SIG-M5 treated with dmso at 0.1 percent for 504 hours (cell line): ENCODE measurements around the gene ITGB1BP2.
"Not testable (repeated sequence)": the region's sequence is repeated elsewhere in the genome, so short reads cannot be mapped to it uniquely, and the experiment has no call there.

ENCODE experiments used
- DNase-seq: peaks from one replicate; lab custom pipeline; 2025; ENCODE audit not compliant: unreplicated experiment; lab: John Stamatoyannopoulos, UW

Gene ITGB1BP2

DNA sequence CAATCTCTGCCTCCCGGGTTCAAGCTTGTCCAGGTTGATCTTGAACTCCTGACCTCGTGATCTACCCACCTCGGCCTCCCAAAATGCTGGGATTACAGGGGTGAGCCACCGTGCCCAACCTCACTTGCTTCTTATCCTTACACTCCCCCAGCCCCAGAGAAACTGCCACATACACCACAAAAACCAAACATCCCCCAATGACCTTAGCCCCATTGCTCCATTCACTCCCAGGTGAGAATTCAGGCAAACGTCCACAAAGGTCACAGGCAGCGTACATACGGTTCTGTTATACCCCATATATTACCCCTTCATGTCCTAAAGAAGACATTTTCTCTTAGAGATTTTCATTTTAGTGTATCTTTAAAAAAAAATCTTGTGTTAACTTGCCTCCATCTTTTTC, 1.1 kb upstream of the ITGB1BP2 start:
- DNase-seq, result not testable (repeated sequence)

DNA sequence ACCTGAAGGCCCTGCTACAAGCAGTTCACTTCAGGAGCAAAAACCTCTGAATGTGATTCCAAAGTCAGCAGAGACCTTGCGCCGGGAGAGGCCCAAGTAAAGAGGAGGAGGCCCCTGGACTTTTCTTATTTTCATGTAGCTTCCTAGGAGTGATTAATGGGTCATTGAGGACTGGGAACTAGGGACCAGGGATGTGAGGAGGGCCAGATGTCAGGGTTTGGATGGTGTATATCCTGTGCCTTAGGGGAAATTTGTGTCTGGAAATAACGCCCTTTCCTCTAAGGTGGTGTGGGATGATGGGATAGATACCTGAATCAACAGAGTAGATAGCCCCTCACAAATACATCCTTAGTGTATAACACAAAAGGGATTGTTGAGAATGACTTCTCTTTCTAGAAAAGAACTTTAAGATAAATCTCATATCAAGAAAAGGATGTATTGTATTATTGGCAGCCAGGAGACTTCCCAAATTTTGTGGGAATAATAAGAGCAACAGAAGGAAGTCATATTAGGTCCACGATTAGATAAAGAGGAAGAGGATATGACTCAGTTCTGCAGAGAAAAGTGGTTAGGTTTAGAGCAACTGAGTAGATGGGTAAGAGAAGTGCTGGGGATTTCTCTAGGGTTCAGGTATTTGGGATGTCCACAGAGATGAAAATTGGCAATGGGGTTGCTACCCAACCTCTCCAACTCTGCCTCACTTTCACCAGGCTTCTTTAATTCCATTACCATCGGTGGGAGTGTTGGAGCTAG, 1.1 kb downstream of the ITGB1BP2 start:
- DNase-seq, result no peak

DNA sequence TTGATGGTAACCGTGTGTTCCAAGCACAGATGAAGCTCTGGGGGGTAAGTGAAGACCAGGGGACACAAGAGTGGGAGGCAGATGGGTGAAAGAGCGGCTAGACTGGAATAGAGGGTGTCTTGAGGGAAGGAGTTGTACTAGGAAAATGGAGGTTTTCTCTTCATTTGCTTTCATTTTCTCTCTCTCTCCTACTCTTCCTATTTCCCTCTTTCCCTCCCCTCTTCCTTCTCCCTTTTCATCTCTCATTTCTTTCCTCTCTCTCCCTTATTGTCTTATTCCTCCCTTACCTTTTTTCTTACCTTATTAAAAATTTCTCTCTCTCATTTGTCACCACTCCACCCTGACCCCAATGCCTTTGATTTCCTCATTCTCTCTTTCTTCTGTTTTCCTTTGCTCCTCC, 3.0 kb downstream of the ITGB1BP2 start:
- no peak for DNase-seq

GRCh38 chrX:71315917-71316316, 14.4 kb downstream of the ITGB1BP2 start:
- no peak for DNase-seq

DNA sequence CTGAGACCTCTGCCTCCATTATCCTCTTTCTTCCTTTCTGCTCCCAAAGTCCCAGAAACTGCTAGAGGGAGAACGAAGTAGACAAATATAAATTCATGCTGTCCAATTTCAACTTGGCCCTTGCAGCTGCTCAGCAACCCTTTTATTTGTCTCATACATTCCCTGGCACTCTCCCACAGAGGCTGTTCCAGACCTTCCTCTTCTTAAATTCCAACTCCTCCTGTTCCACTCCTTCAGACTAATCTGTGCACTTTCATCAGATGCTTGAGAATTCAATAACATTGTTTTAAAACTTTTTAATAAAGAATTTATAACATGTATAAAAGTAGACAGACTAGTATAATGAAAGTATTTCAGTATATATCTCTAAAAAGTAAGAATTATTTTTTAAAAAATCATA, 15.4 kb downstream of the ITGB1BP2 start:
- not testable (repeated sequence) for DNase-seq

DNA sequence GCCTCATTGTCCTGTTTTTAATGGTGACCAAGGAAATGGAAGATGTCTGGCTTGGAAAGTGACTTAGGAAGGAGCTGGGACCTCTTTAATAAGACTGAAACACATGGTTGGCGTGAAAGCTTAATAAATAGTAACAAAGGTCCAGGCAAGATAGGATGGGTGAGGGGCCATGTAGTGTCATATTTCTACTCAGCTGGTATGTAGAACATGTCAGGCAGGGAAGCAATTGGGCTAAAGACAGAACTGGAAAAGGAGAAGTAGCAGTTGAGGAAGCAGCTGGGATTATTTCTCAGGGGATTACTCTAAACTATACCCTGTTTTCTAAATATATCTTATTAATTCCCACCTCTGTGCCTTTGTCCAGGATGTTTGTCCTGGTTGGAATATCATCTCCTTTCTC, 18.6 kb downstream of the ITGB1BP2 start:
- DNase-seq, result peak; percentile 35

DNA sequence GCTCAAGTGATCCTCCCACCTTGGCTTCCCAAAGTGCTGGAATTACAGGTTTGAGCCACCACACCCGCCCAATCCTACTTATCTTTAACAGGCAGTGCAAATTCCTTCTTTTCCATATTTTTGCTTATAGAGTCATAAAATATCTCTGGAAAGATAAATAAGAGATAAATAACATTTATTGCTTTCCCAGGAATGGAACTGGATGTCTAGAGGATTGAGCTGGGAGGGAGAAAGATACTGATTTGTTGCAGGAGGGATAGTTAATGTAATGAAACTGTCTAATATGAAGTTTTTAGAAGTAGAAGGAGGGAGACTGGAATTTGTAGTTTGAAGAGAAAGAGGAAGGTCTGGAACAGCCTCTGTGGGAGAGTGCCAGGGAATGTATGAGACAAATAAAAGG, 20.2 kb downstream of the ITGB1BP2 start:
- DNase-seq, result no peak

DNA sequence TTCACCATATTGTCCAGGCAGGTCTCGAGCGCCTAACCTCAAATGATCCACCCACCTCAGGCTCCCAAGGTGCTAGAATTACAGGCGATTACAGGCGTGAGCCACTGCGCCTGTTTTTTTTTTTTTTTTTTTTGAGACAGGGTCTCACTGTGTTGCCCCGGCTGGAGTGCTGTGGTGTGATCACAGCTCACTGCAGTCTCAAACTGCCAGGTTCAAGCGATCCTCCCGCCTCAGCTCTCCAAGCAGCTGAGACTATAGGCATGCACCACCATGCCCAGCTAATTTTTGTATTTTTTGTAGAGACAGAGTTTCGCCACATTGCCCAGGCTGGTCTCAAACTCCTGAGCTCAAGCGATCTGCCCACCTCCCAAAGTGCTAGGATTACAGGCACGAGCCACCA, 22.9 kb downstream of the ITGB1BP2 start:
- DNase-seq, result not testable (repeated sequence)

DNA sequence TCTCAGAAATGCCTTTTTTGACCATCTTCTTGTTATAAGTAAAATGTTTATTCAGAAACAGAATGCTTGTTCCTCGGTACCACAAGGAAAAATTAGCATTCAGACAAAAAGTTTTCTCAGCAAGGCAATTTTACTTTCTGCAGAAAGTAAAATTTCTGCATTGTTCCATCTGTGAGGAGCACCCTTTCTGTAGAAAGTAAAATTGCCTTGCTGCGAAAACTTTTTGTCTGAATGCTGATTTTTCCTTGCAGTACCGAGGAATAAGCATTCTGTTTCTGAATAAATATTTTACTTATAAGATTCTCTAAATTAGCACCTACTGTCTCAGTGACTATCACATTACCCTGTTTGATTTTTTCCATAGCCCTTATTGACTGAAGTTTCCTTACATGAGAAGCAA, 24.8 kb downstream of the ITGB1BP2 start:
- DNase-seq, result no peak

GRCh38 chrX:71349151-71349665, 47.7 kb downstream of the ITGB1BP2 start:
- not testable (repeated sequence) for DNase-seq

DNA sequence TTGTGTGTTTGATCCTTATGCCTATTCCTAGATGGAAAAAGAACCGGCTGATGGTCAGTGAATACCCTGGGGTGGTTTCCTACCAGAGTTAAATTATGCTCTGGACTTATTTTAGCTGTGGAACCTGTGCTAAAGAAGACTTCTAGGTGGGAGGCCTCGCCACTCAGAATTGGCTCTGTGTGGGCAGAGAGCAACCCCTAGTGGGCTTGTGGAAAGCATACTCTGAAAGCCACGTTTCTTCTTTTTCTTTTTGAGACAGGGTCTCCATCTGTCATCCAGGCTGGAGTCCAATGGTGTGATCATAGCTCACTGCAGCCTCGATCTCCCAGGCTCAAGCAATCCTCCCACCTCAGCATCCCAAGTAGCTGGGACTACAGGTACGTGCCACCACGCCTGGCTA, 48.3 kb downstream of the ITGB1BP2 start:
- not testable (repeated sequence) for DNase-seq

- DNase-seq, result not testable (repeated sequence)
Measured at GRCh38 chrX:71352439-71352838, 50.9 kb downstream of the ITGB1BP2 start.
